Measurements from ENCODE around the gene SPG21. TPM values are rescaled to one million over a fixed set of nuclear protein-coding genes. Genes with fewer than 3 reads are reported as not detected.

Gene SPG21
- total and polyA plus RNA-seq, 5 experiments from 2014 or later, result 55.2 to 129 (median 117) TPM

DNA sequence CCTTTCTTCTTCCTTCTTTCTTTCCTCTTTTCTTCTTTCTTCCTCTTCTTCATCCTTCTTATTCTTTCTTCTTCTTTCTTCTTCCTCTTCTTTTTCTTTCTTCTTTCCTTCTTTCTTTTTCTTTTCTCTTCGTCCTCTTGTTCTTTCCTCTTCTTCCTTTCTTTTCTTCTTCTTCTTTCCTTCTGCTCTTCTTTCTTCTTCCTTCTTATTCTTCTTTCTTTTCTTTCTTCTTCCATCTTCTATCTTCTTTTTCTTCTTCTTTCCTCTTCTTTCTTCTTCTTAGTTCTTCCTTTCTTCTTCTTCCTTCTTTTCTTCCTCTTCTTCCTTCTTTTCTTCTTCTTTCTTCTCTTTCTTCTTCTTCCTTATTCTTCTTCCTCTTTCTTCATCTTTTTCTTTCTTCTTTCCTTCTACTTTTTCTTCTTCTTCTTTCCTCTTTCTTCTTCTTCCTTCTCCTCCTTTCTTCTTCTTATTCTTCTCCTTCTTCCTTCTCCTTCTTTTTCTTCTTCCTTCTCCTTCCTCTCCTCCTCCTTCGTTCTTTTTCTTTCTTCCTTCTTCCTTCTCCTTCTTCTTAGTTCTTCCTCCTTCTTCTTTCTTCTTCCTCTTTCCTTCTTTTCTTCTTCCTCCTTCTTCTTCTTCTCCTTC lies 37.8 kb downstream of the SPG21 start:
- peak overlapping the region; percentile 50 to 99 (median 77) for H3K27ac Mint-ChIP-seq
- DNase-seq, result no peak
- H3K9me3 Mint-ChIP-seq, result peaks cover 0 to 20% (median 0%) of the 10 kb centered on the region in 9 donors
- no peaks in the 10 kb centered on the region for H3K27me3 Mint-ChIP-seq
- POLR2A ChIA-PET, result no interaction called here
- H3K4me3 Mint-ChIP-seq, result peak overlapping the region in 1 of 10 donors; percentile 36
- ATAC-seq, result no peak
- peaks cover 16 to 40% (median 34%) of the 10 kb centered on the region in 4 donors for H3K4me1 Mint-ChIP-seq
- peaks cover 0 to 14% (median 5%) of the 10 kb centered on the region in 3 donors for H3K36me3 Mint-ChIP-seq

DNA sequence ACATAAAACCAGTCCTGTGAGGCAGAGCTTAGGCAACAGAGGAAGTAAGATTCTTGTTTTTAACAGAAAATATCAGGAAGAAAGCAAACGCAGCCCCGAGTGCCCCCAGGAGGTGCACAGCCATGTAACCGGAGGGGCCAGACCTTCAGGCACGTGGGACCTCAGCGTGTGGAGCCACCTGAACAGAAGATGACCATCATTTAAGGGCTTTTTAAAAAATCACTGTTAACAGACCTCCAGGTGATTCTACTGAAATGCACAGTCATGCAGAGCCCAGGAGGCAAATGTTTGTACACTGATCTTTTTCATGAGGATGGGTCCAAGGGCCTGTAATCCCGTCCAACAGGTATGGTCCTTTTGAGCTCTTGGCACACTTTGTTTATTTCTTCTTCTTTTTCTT lies 38.8 kb downstream of the SPG21 start:
- POLR2A ChIA-PET, result no interaction called here
- no peak overlapping the region for H3K4me3 Mint-ChIP-seq
- peaks cover 16 to 40% (median 34%) of the 10 kb centered on the region in 4 donors for H3K4me1 Mint-ChIP-seq
- H3K9me3 Mint-ChIP-seq, result peaks cover 0 to 20% (median 0%) of the 10 kb centered on the region in 9 donors
- ATAC-seq (no peak), DNase-seq (no peak)
- peak overlapping the region in 9 of 10 donors; percentile 20 to 99 (median 73) for H3K27ac Mint-ChIP-seq
- peaks cover 0 to 6% (median 5%) of the 10 kb centered on the region in 3 donors for H3K36me3 Mint-ChIP-seq
- no peaks in the 10 kb centered on the region for H3K27me3 Mint-ChIP-seq

DNA sequence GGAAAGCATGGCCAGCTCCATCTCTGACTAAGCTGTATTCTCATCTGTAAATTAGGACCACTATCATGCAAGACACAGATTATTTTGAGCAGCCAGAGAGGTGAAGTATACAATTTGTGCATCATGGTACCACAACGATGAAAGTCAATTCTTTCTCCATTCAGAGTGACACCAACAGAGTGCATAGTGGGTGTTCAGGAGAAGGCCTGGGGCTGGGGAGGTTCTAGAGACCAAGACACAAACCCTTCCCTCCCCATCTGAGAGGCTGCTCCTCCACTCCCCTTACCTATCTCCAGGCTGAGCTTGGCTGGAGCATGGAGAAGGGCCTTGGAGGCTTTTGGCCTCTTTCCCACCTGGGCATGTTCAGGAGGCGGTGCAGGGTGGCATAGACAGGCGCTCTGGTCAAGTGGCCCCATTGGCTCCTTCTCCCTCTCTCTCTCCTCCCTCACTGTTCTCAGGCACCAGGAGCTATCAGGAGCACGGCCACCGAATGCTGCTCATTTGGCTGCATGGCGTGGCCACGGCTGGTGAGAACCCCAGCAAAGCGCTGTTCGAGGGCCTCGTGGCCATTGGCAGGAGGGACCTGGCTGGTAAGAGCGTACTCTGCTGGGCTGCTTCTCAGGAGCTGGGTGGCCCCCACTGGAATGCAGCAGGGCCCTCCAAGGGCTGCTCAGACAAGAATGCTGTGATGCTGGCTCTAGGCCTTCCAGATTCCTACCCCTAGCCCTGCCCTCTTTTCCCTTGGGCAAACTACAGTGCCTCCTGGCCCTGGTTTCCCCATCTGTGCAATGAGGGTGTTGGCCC lies 40.1 kb downstream of the SPG21 start:
- POLR2A ChIA-PET, result no interaction called here
- H3K4me1 Mint-ChIP-seq, result peaks cover 15 to 34% (median 30%) of the 10 kb centered on the region in 4 donors
- no peaks in the 10 kb centered on the region for H3K27me3 Mint-ChIP-seq
- peaks cover 0 to 3% (median 0%) of the 10 kb centered on the region in 3 donors for H3K36me3 Mint-ChIP-seq
- peaks cover 0 to 16% (median 0%) of the 10 kb centered on the region in 9 donors for H3K9me3 Mint-ChIP-seq
- H3K4me3 Mint-ChIP-seq, result no peak overlapping the region
- DNase-seq, result no peak
- H3K27ac Mint-ChIP-seq, result peak overlapping the region in 7 of 10 donors; percentile 20 to 79 (median 58)
- ATAC-seq, result no peak

DNA sequence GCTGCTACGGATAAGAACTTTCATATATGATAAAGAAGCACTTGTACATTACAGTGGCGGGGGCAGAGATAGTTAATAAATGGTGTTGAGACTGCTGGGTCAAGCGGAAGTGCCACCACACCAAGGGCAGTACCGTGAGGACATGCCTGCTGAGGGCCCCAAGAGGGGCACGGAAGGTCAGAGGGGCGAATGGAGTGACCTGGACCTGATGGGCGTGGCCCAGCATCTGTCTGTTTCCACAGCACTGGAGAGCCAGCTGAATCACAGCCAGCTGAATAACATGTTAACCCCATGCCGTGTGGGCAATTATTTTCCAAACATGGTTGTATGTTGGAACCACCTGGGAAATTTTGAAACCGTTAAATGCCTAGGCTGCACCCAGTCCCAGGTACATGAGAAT lies 40.8 kb downstream of the SPG21 start:
- Mint-ChIP-seq H3K36me3 (peaks cover 0 to 3% (median 0%) of the 10 kb centered on the region in 3 donors), H3K9me3 (peaks cover 0 to 9% (median 0%) of the 10 kb centered on the region in 9 donors), H3K4me1 (peaks cover 14 to 27% (median 23%) of the 10 kb centered on the region in 4 donors), H3K27me3 (no peaks in the 10 kb centered on the region), H3K4me3 (no peak overlapping the region), H3K27ac (peak overlapping the region in 3 of 10 donors; percentile 20 to 58 (median 45))
- no peak for DNase-seq
- ATAC-seq, result no peak
- POLR2A ChIA-PET, result no interaction called here

DNA sequence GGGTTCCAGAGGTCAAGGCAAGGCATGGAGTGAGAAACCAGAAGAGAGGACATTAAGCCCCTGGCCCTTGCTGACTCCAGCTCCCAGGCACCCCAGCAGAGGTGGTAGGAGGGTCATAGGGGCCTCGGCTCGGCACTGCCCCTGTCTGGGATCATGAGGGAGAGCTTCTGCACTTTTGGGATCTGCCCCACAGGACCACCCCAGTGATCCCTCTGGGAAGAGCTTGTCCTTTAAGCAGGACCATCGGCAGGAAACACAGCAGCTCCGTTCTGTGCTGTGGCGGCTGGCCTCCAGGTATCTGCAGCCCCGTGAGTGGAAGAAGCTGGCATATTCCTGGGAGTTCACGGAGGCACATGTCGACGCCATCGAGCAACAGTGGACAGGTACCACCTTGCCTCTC lies 42.5 kb downstream of the SPG21 start:
- POLR2A ChIA-PET, result no interaction called here
- no peaks in the 10 kb centered on the region for H3K27me3 Mint-ChIP-seq
- peaks cover 5 to 11% (median 10%) of the 10 kb centered on the region in 4 donors for H3K4me1 Mint-ChIP-seq
- DNase-seq (no peak), ATAC-seq (no peak)
- H3K4me3 Mint-ChIP-seq, result no peak overlapping the region
- no peaks in the 10 kb centered on the region for H3K9me3 Mint-ChIP-seq
- H3K36me3 Mint-ChIP-seq, result peaks cover 0 to 3% (median 0%) of the 10 kb centered on the region in 3 donors
- peak overlapping the region in 4 of 10 donors; percentile 4 to 73 (median 54) for H3K27ac Mint-ChIP-seq

DNA sequence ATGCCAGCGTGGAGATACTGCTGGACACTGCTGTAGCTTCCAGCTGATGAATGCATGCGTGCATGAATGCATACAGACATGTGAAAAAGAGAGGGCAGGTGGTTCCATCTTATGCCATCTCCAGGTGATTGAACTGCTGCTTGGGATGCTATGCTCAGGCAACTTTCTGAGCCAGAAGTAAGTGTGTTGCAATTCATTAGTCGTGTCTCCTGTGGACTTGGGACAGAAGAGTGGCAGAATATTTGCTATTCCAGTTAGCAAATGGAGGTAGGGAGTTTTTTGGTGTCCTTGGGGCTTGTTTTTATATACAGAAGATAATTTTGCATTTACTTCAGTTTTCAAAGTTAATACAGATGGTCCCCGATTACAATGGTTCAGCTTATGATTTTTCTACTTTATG lies 44.8 kb downstream of the SPG21 start:
- no peak overlapping the region for H3K27ac Mint-ChIP-seq
- no peak overlapping the region for H3K4me3 Mint-ChIP-seq
- H3K4me1 Mint-ChIP-seq, result peaks cover 0 to 2% (median 0%) of the 10 kb centered on the region in 4 donors
- H3K36me3 Mint-ChIP-seq, result peaks cover 0 to 3% (median 0%) of the 10 kb centered on the region in 3 donors
- DNase-seq, result no peak
- POLR2A ChIA-PET, result no interaction called here
- no peaks in the 10 kb centered on the region for H3K27me3 Mint-ChIP-seq
- no peaks in the 10 kb centered on the region for H3K9me3 Mint-ChIP-seq
- no peak for ATAC-seq

DNA sequence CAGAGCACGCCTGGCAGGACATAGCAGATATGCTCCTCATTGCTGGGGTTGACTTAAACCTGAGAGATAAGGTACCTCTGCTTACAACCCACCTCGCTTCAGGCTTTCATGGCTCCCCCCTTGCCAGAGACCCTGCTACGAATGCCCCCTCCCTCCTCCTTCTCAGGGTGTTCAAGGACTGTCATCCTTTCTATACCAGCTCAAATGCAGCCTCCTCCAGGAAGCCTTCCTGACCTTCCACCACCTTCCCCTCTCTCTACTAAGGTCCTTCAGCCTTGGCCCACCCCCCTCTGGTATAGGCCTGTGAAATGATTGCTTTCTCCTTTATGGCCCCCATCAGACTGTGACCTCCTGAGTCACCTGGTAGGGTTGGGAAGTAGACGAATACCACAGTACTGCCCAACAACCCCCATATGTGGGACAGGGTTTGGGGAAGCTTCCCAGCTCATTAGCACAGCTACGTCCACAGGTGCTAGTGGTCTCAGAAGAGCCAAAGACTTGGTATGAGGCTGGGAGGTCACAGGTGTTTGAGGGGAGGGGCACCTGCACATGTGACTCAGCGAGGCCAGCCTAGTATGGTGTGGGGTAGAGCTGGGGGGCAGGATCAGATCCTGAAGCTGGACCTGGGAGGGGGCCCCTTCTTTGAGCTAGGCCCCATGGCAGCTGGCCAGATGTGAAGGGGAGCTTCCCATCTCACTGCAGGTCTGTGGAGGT lies 46.0 kb downstream of the SPG21 start:
- DNase-seq (no peak), ATAC-seq (no peak)
- Mint-ChIP-seq H3K27me3 (no peaks in the 10 kb centered on the region), H3K4me1 (peaks cover 0 to 2% (median 0%) of the 10 kb centered on the region in 4 donors), H3K36me3 (peaks cover 0 to 6% (median 0%) of the 10 kb centered on the region in 3 donors), H3K27ac (peak overlapping the region in 2 of 10 donors; percentile 29 to 66), H3K4me3 (no peak overlapping the region), H3K9me3 (no peaks in the 10 kb centered on the region)
- POLR2A ChIA-PET, result no interaction called here

DNA sequence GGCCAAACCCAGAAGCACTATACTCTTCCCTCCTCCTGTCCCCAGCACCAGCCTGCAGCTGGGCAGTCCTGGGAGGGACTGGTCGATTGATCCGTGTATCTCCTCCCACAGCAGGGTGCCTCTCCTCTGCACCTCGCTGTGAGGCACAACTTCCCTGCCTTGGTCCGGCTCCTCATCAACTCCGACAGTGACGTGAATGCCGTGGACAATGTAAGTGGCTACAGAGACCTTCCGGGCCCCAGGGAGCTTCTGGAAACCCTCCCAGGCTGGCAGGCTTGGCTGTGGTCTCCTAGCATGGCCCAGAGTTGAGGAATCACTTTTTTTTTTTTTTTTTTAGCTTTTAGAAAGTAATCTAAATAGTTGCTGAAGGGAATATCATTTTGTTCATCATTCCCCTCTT lies 47.4 kb downstream of the SPG21 start:
- H3K27ac Mint-ChIP-seq, result no peak overlapping the region
- no peak overlapping the region for H3K4me3 Mint-ChIP-seq
- no peaks in the 10 kb centered on the region for H3K27me3 Mint-ChIP-seq
- POLR2A ChIA-PET, result interaction anchor here (0.5 kb wide), 1 partner anchor 64 kb away, joined by 4 read pairs; no protein-coding TSS in a partner anchor
- ATAC-seq, result no peak
- H3K36me3 Mint-ChIP-seq, result peaks cover 0 to 5% (median 3%) of the 10 kb centered on the region in 3 donors
- DNase-seq, result no peak
- H3K9me3 Mint-ChIP-seq, result no peaks in the 10 kb centered on the region
- H3K4me1 Mint-ChIP-seq, result peaks cover 0 to 2% (median 0%) of the 10 kb centered on the region in 4 donors

DNA sequence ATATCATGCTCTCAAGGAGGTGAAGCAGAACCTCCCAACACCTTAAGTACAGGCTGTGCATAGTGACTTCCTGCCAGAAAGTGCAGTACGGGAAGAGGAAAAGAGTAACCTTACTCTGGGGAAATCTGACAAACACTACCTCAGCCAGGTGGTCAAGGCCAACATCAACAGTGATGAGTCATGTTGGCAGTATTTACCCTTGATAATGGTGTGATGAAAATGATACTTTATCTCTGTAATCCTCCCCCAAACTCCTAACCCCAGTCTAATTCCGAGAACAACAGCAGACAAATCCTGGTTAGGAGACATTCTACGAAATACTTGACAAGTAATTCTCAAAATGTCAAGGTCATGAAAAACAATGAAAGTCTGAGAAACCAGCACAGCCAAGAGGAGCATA lies 51.5 kb downstream of the SPG21 start:
- no peaks in the 10 kb centered on the region for H3K4me1 Mint-ChIP-seq
- H3K9me3 Mint-ChIP-seq, result no peaks in the 10 kb centered on the region
- peaks cover 0 to 14% (median 12%) of the 10 kb centered on the region in 3 donors for H3K36me3 Mint-ChIP-seq
- no peak for ATAC-seq
- H3K27me3 Mint-ChIP-seq, result no peaks in the 10 kb centered on the region
- POLR2A ChIA-PET, result no interaction called here
- H3K4me3 Mint-ChIP-seq, result no peak overlapping the region
- no peak for DNase-seq
- H3K27ac Mint-ChIP-seq, result no peak overlapping the region

DNA sequence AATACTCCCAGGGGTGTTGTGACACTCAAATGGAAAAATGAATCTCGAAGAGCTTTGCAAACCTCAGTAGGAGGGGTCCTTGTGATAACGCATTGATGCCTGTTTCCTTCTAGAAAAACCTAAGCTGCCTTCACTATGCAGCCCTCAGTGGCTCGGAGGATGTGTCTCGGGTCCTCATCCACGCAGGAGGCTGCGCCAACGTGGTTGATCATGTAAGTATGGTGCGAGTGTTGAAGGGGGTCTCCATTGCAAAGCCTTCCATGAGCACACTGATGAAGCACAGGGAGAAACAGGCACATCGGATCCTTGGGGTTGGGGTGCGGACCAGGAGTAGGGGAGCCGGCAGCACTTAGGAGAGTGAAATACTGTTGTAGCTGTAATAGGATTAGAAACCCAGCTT lies 55.7 kb downstream of the SPG21 start:
- peaks cover 0 to 3% (median 1%) of the 10 kb centered on the region in 4 donors for H3K4me1 Mint-ChIP-seq
- H3K4me3 Mint-ChIP-seq, result no peak overlapping the region
- POLR2A ChIA-PET, result interaction anchor here (0.6 kb wide), 1 partner anchor 175 kb away, joined by 4 read pairs; no protein-coding TSS in a partner anchor
- H3K36me3 Mint-ChIP-seq, result peaks cover 0 to 20% (median 14%) of the 10 kb centered on the region in 3 donors
- no peak for ATAC-seq
- H3K27me3 Mint-ChIP-seq, result no peaks in the 10 kb centered on the region
- DNase-seq, result no peak
- no peaks in the 10 kb centered on the region for H3K9me3 Mint-ChIP-seq
- no peak overlapping the region for H3K27ac Mint-ChIP-seq

DNA sequence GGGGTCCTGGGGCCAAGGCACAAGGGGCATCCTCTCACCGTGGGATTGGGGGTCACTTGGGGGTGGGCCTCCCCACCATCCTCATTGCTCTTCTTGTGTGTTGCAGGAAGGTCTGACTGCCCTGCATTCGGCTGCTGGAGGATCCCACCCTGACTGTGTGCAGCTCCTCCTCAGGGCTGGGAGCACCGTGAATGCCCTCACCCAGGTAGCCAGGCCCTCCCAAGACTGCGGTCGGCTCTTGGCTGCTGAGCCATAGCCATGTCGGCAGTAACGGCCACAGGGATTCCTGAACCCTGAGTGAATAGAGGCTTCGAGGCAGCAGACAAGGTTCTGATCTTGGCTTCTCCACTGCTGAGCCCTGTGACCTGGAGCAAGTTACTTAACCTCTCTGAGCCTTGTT lies 58.3 kb downstream of the SPG21 start:
- DNase-seq, result no peak
- Mint-ChIP-seq H3K9me3 (no peaks in the 10 kb centered on the region), H3K27me3 (no peaks in the 10 kb centered on the region), H3K36me3 (peaks cover 0 to 27% (median 9%) of the 10 kb centered on the region in 3 donors), H3K4me1 (peaks cover 0 to 5% (median 3%) of the 10 kb centered on the region in 4 donors), H3K4me3 (peak overlapping the region in 1 of 10 donors; percentile 6), H3K27ac (no peak overlapping the region)
- ATAC-seq, result no peak
- POLR2A ChIA-PET, result no interaction called here

DNA sequence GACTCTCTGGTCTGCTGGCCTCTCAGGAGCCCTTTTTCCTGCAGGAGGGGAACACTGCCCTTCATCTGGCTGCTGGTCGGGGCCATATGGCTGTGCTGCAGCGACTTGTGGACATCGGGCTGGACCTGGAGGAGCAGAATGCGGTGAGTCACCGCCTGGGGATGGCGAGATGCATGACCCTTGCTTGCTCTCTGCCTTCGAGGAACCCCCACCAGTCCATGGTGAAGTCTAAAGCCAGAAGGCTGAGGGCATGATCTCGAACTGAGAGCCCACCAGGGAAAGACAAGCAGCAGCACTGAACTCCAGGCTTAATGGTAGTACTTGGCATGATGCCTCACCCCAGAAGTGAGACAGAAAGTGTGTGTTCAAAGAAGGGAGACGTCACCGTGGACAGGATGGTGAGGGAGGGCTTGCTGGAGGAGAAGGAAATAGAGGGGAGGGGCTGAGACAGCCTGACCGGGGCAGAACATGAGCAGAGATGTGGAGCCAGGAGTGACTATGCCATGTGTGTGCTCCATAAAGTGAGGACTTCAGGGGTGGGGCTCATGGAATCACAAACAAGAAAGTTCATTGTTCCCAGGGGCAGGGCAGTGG lies 58.8 kb downstream of the SPG21 start:
- ATAC-seq (no peak), DNase-seq (no peak)
- Mint-ChIP-seq H3K4me1 (peaks cover 0 to 5% (median 3%) of the 10 kb centered on the region in 4 donors), H3K27ac (no peak overlapping the region), H3K27me3 (no peaks in the 10 kb centered on the region), H3K4me3 (no peak overlapping the region), H3K9me3 (no peaks in the 10 kb centered on the region), H3K36me3 (peaks cover 0 to 31% (median 9%) of the 10 kb centered on the region in 3 donors)
- POLR2A ChIA-PET, result no interaction called here

Measured in naive thymus-derived CD8-positive, alpha-beta T cell (primary cell).